Prostate gland (tissue), 2 donors: Measurements from ENCODE around the gene WDR86. TPM values are rescaled to one million over a fixed set of nuclear protein-coding genes. Genes with fewer than 3 reads are reported as not detected.

Source experiments
- DNase-seq: peaks from one replicate; pipeline ENCODE4 v3.0.0-alpha.2; 2019; ENCODE audit warnings: low spot score
- H3K27ac ChIP-seq, 2 donors: fragments of 200-600 bp; sonication (generic); 2 replicates each; pipeline ENCODE4 v1.5.1; 2017 to 2019
- H3K27me3 ChIP-seq: fragments of 200-600 bp; sonication (generic); replicated peaks from 2 replicates; pipeline ENCODE4 v1.5.1; 2019; ENCODE audit not compliant: insufficient read depth
- H3K36me3 ChIP-seq, 2 donors: fragments of 200-600 bp; sonication (generic); 1 replicate in 1 of 2; 2 replicates in 1 of 2; pipeline versions ENCODE4 v1.5.1 to v1.8.1; 2017 to 2019
- H3K4me1 ChIP-seq: fragments of 200-600 bp; sonication (generic); replicated peaks from 2 replicates; pipeline ENCODE4 v1.5.1; 2019
- H3K4me3 ChIP-seq, 2 donors: fragments of 200-600 bp; sonication (generic); 2 replicates each; pipeline ENCODE4 v1.5.1; 2017 to 2019
- H3K9me3 ChIP-seq: fragments of 200-600 bp; sonication (generic); 2 replicates; pipeline ENCODE4 v1.5.1; 2017
- POLR2A ChIP-seq: fragments of 450-650 bp; IDR thresholded peaks from one replicate; pipeline ENCODE4 v1.6.1; 2016; ENCODE audit warnings: antibody characterized with exemption, mild to moderate bottlenecking
- POLR2AphosphoS5 ChIP-seq: sonication (generic); formaldehyde crosslinking; IDR thresholded peaks from one replicate; pipeline ENCODE4 v1.6.1; 2017; ENCODE audit warnings: antibody characterized with exemption
- WGBS: methylation state at CpG from one replicate; pipeline ENCODE4 v1.1.5; 2018; 5-methylcytosine and 5-hydroxymethylcytosine counted together
- intact Hi-C: fragments of 100-400 bp; cut with DNase I; formaldehyde crosslinking; loops from one replicate; pipeline ENCODE4 v1.14.2; 2022
- total RNA-seq, 2 donors: library from RNA; depleted of rRNA; stranded (reverse); fragments of >200 nt; gene quantifications; one replicate each; pipeline ENCODE4 v1.1.0, GENCODE V29; 2016
- TF ChIP-seq, protein P1 (sequence below), 4 experiments: fragments of 200-600 bp in 2 of 4; fragments of 450-650 bp in 2 of 4; sonication (generic) in 2 of 4; IDR thresholded peaks; 1 replicate in 3 of 4; 2 replicates in 1 of 4; pipeline ENCODE4 v1.5.1; 2016 to 2019; ENCODE audit warnings: antibody characterized with exemption in 4 of 4, mild to moderate bottlenecking in 2 of 4, moderate library complexity in 2 of 4

WDR86 gene
- total RNA-seq, 2 donors from 2014 or later, result 3.6 to 12.8 TPM

DNA sequence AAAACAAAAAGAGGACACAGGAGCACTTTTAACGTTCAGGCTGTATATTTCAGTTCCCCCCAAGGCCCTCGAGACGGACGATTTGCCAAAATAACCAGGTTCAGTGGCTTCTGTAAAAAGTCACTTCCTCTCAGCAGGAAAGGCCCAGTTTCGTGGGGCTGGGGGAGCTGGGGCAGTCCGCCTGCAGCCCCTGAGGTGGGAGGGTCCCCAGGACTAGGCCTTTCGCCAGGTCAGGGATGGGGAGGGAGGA lies 28.8 kb downstream of the WDR86 start:
- 58% methylated on average over 7 of the region's 7 CpGs for WGBS
- no peak for DNase-seq
- H3K27me3 ChIP-seq, result no peaks in the 10 kb centered on the region

DNA sequence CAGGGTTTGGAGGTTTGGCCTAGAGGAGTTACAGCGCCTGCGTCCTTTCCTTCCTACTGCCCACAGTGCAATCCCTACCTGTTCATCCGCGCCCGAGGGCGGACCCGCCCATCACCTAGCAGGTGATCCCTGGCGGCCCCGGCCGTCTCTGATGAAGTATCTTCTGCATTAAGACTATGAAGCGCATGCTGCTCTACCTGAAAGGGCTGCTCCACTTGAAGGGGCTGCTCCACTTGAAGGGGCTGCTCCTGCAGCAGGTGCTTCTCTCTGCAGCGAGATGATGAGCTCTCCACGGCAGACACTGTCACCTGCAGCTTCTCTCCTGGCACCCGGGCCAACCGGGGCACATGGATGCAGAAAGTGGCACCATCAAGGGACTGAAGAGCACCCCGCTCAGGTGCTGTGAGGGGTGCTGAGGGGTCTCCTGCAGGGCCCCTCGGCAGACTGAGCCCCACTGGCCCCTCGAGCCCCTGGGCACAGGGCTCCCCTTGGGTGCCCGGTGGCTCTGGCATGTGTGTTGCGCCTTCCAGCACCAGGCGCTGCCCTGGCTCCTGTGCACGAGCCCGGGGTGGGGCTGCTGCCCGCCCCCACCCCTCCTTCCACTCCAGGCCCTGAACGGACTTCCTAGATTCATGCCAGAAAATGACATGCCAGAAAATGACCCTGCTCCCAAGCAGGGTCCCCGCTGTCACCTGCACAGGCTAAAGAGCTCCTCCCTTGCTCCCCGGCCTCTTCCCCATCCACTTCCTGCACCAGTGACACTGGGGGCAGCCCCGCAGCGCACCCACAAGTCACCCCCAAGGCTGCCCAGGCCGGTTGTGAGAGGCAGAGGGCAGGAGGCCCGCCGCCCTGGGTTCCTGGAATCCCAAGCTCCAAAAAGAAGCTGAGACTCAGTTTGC lies 29.4 kb downstream of the WDR86 start:
- 87% methylated on average over 27 of the region's 32 CpGs for WGBS
- Histone ChIP-seq H3K27me3 (no peaks in the 10 kb centered on the region), H3K9me3 (no peaks in the 10 kb centered on the region), H3K4me3 (no peak overlapping the region), H3K36me3 (peaks cover 0 to 11% of the 10 kb centered on the region in 2 donors), H3K4me1 (peaks cover 2% of the 10 kb centered on the region), H3K27ac (no peak overlapping the region)
- TF ChIP-seq POLR2A (no peak), POLR2AphosphoS5 (no peak)
- TF ChIP-seq, protein P1, sequence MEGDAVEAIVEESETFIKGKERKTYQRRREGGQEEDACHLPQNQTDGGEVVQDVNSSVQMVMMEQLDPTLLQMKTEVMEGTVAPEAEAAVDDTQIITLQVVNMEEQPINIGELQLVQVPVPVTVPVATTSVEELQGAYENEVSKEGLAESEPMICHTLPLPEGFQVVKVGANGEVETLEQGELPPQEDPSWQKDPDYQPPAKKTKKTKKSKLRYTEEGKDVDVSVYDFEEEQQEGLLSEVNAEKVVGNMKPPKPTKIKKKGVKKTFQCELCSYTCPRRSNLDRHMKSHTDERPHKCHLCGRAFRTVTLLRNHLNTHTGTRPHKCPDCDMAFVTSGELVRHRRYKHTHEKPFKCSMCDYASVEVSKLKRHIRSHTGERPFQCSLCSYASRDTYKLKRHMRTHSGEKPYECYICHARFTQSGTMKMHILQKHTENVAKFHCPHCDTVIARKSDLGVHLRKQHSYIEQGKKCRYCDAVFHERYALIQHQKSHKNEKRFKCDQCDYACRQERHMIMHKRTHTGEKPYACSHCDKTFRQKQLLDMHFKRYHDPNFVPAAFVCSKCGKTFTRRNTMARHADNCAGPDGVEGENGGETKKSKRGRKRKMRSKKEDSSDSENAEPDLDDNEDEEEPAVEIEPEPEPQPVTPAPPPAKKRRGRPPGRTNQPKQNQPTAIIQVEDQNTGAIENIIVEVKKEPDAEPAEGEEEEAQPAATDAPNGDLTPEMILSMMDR (IDR thresholded peaks at IDR 0.05), result no peak
- no peak for DNase-seq
- intact Hi-C loops, result no loop called here

More for the DNA sequence above, 28.8 kb downstream of the WDR86 start:
- Histone ChIP-seq H3K27ac (no peak overlapping the region), H3K4me3 (peak overlapping the region in 1 of 2 donors; percentile 24), H3K9me3 (no peaks in the 10 kb centered on the region), H3K36me3 (peaks cover 0 to 10% of the 10 kb centered on the region in 2 donors), H3K4me1 (peaks cover 2% of the 10 kb centered on the region)
- intact Hi-C loops, result no loop called here
- TF ChIP-seq POLR2A (no peak), POLR2AphosphoS5 (no peak)
- TF ChIP-seq, protein P1 (IDR thresholded peaks at IDR 0.05), result no peak

DNA sequence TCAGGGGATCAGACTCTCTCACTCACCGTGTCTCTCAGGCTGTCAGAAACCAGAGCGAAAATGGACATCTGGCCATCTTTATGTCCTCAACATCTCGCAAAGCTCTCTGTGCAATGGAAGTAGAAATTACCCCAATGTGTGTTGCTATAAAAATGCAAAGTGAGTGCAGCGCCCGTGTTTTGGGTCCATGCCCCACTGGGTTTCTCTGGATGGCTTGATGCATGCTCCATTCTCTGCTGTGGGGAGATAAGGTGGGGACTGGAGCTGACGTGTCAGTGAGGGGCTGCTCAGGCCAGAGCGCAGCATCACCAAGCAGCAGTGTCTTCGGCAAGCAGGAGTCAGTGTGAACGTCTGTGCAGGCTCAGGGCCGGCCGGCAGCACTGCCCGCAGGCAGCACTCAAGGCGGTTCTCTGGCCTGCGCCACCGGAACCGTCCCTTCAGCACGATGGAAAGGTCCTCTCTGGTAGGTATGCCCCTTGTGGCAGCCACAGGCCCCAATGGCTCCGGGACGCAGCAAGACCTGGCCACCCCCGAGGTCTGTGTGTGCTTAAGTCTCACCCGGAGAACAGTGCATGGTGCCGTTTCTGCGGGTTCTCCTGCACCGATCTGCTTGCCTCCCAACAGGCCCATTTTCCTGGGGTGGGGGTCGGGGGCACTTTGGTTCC lies 30.2 kb downstream of the WDR86 start:
- Histone ChIP-seq H3K36me3 (peaks cover 0 to 11% of the 10 kb centered on the region in 2 donors), H3K4me3 (no peak overlapping the region), H3K4me1 (peaks cover 2% of the 10 kb centered on the region), H3K27me3 (no peaks in the 10 kb centered on the region), H3K9me3 (no peaks in the 10 kb centered on the region), H3K27ac (no peak overlapping the region)
- WGBS, result 88% methylated on average over 25 of the region's 25 CpGs
- intact Hi-C loops, result no loop called here
- TF ChIP-seq POLR2AphosphoS5, result no peak
- TF ChIP-seq, protein P1 (IDR thresholded peaks at IDR 0.05), result no peak
- no peak for TF ChIP-seq POLR2A
- DNase-seq, result no peak

DNA sequence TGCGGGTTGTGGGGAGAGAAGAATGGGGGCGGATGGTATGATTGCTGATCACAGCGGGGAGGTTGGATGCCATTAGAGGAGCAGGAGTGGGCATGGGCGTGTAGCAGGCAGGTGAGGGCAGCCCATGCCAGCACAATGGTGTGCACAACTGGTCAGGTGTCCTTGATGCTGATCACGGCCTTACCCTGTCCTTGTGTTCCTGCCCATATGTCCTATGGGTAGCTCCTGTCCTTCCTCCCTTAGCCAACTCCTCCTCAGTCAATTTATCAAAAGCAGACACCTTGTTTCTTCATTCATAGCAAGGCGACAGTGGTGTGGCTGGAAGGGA lies 30.7 kb downstream of the WDR86 start:
- Histone ChIP-seq H3K9me3 (no peaks in the 10 kb centered on the region), H3K4me3 (no peak overlapping the region), H3K36me3 (peaks cover 0 to 16% of the 10 kb centered on the region in 2 donors), H3K27me3 (no peaks in the 10 kb centered on the region), H3K27ac (no peak overlapping the region), H3K4me1 (peaks cover 2% of the 10 kb centered on the region)
- no peak for DNase-seq
- intact Hi-C loops, result no loop called here
- WGBS, result 84% methylated on average over 6 of the region's 6 CpGs
- no peak for TF ChIP-seq POLR2A
- TF ChIP-seq POLR2AphosphoS5, result no peak
- TF ChIP-seq, protein P1 (IDR thresholded peaks at IDR 0.05), result no peak
